Astrocyte (in vitro differentiated cells and primary cell): ENCODE results near the gene NMT1.

Experiments used
- EZH2 ChIP-seq: IDR thresholded peaks from 2 replicates; pipeline ENCODE4 v1.6.1; 2012; ENCODE audit warnings: mild to moderate bottlenecking, low read length, inconsistent platforms; ENCODE audit not compliant: insufficient read depth
- TF ChIP-seq, protein P1 (sequence below): IDR thresholded peaks from 2 replicates; pipeline ENCODE4 v1.5.1; 2011; ENCODE audit warnings: low read depth, mild to moderate bottlenecking, inconsistent platforms, low read length, moderate library complexity; ENCODE audit not compliant: insufficient read depth

DNA sequence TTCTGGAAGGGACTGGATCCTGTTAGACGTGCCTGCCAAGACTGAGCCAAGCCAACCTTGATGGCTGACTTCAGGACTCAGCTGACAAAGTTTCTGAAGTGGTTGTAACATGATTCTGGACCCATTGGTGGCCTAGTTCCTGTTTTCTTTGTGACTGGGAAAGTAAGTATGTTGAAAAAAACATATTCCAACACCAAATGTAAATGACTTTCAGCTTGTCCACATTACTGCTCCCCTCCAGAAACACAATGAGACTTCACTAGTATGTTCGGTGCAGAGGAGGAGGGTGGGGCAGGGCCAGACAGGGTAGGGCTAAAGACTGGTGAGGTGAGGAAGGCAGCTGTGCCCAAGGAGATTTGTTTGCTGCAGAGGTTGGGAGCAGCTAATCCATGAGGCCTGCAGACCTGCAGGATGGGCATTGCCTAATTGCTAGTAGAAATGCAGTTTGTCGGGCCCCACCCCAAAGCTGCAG, 26.4 kb downstream of the NMT1 start:
- TF ChIP-seq, protein P1, sequence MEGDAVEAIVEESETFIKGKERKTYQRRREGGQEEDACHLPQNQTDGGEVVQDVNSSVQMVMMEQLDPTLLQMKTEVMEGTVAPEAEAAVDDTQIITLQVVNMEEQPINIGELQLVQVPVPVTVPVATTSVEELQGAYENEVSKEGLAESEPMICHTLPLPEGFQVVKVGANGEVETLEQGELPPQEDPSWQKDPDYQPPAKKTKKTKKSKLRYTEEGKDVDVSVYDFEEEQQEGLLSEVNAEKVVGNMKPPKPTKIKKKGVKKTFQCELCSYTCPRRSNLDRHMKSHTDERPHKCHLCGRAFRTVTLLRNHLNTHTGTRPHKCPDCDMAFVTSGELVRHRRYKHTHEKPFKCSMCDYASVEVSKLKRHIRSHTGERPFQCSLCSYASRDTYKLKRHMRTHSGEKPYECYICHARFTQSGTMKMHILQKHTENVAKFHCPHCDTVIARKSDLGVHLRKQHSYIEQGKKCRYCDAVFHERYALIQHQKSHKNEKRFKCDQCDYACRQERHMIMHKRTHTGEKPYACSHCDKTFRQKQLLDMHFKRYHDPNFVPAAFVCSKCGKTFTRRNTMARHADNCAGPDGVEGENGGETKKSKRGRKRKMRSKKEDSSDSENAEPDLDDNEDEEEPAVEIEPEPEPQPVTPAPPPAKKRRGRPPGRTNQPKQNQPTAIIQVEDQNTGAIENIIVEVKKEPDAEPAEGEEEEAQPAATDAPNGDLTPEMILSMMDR, result no peak
- no peak for TF ChIP-seq EZH2
